ENCODE results near the gene NHP2.

Gene NHP2

GRCh38 chr5:178114325-178115135, 39.2 kb downstream of the NHP2 start:
- no peak for DNase-seq (ENCODE audit: low read depth, low spot score)
- no peak for TF ChIP-seq CTCF (IDR thresholded peaks at IDR 0.05; ENCODE audit: insufficient read depth, low read length, missing control alignments)
- H3K4me3 ChIP-seq (ENCODE audit: low read depth, low read length) = no peak overlapping the region
- CTCF ChIA-PET = interaction anchor here (1.2 kb wide), 1 partner anchor 14 kb away, joined by 3 read pairs; no protein-coding TSS in a partner anchor
- POLR2A ChIA-PET = no interaction called here

GRCh38 chr5:178113841-178114324, 39.8 kb downstream of the NHP2 start:
- no peak for TF ChIP-seq CTCF (IDR thresholded peaks at IDR 0.05; ENCODE audit: insufficient read depth, low read length, missing control alignments)
- POLR2A ChIA-PET = no interaction called here
- CTCF ChIA-PET = interaction anchor here (1.2 kb wide), 1 partner anchor 15 kb away, joined by 3 read pairs; no protein-coding TSS in a partner anchor
- no peak for DNase-seq (ENCODE audit: low read depth, low spot score)
- H3K4me3 ChIP-seq (ENCODE audit: low read depth, low read length) = peak overlapping the region; percentile 25; the same call in 1 of the 2 replicates

- no peak for TF ChIP-seq CTCF (IDR thresholded peaks at IDR 0.05; ENCODE audit: insufficient read depth, low read length, missing control alignments)
Observed at GRCh38 chr5:178113141-178113787, 40.4 kb downstream of the NHP2 start, which contains the start of gene N4BP3. Gene N4BP3 (plus strand): TSS chr5:178113532. CDS start chr5:178119584, 6,052 bp downstream.

GRCh38 chr5:178112545-178112944, 41.1 kb downstream of the NHP2 start:
- H3K4me3 ChIP-seq (ENCODE audit: low read depth, low read length) = no peak overlapping the region
- DNase-seq (ENCODE audit: low read depth, low spot score) = no peak
- ChIA-PET CTCF (no interaction called here), POLR2A (no interaction called here)
- TF ChIP-seq CTCF (IDR thresholded peaks at IDR 0.05; ENCODE audit: insufficient read depth, low read length, missing control alignments) = no peak

More at GRCh38 chr5:178113141-178113787, 40.4 kb downstream of the NHP2 start, which contains the start of gene N4BP3:
- ChIA-PET POLR2A (no interaction called here), CTCF (no interaction called here)
- DNase-seq (ENCODE audit: low read depth, low spot score) = no peak
- H3K4me3 ChIP-seq (ENCODE audit: low read depth, low read length) = peak within 1 kb of the TSS; percentile 25

- ChIA-PET POLR2A (no interaction called here), CTCF (no interaction called here)
- DNase-seq (ENCODE audit: low read depth, low spot score) = no peak
- H3K4me3 ChIP-seq (ENCODE audit: low read depth, low read length) = no peak overlapping the region
- no peak for TF ChIP-seq CTCF (IDR thresholded peaks at IDR 0.05; ENCODE audit: insufficient read depth, low read length, missing control alignments)
Observed at GRCh38 chr5:178111925-178112324, 41.8 kb downstream of the NHP2 start.

GRCh38 chr5:178110511-178110910, 43.2 kb downstream of the NHP2 start:
- DNase-seq (ENCODE audit: low read depth, low spot score) = no peak
- POLR2A ChIA-PET = no interaction called here
- no peak for TF ChIP-seq CTCF (IDR thresholded peaks at IDR 0.05; ENCODE audit: insufficient read depth, low read length, missing control alignments)
- CTCF ChIA-PET = no interaction called here
- no peak overlapping the region for H3K4me3 ChIP-seq (ENCODE audit: low read depth, low read length)

Measured in AG04449 (cell line).